ENCODE results near the gene GALNT9. TPM values are rescaled to one million over a fixed set of nuclear protein-coding genes. Genes with fewer than 3 reads are reported as not detected.

The GALNT9 gene
- total RNA-seq, 4 donors from 2014 or later = 0.17 to 0.58 (median 0.46) TPM

GRCh38 chr12:132354211-132354981, 25.0 kb upstream of the GALNT9 start:
- intact Hi-C loops (cut with DNase I) = no loop called here
- H3K36me3 ChIP-seq = no peaks in the 10 kb centered on the region
- TF ChIP-seq EP300 (IDR thresholded peaks at IDR 0.05) (no peak), POLR2AphosphoS5 (IDR thresholded peaks at IDR 0.05) (no peak), CTCF (IDR thresholded peaks at IDR 0.05) (no peak), POLR2A (IDR thresholded peaks at IDR 0.05; ENCODE audit: low read depth) (no peak)
- H3K4me1 ChIP-seq = peaks cover 0 to 4% (median 0%) of the 10 kb centered on the region in 4 donors
- no peak overlapping the region for H3K4me3 ChIP-seq
- no peak for DNase-seq (ENCODE audit: extremely low spot score)
- H3K9me3 ChIP-seq = no peaks in the 10 kb centered on the region
- WGBS = 68% methylated on average over 36 of the region's 43 CpGs
- H3K27ac ChIP-seq (replicated peaks in 1 of 4) = no peak overlapping the region
- peaks cover 0 to 77% (median 6%) of the 10 kb centered on the region in 4 donors for H3K27me3 ChIP-seq

GRCh38 chr12:132353811-132354210, 24.4 kb upstream of the GALNT9 start:
- no peak overlapping the region for H3K27ac ChIP-seq (replicated peaks in 1 of 4)
- no peak for DNase-seq (ENCODE audit: extremely low spot score)
- H3K9me3 ChIP-seq = no peaks in the 10 kb centered on the region
- WGBS = 86% methylated on average over 12 of the region's 15 CpGs
- peaks cover 0 to 4% (median 0%) of the 10 kb centered on the region in 4 donors for H3K4me1 ChIP-seq
- intact Hi-C loops (cut with DNase I) = no loop called here
- TF ChIP-seq POLR2AphosphoS5 (IDR thresholded peaks at IDR 0.05) = no peak
- TF ChIP-seq EP300 (IDR thresholded peaks at IDR 0.05) = no peak
- TF ChIP-seq POLR2A (IDR thresholded peaks at IDR 0.05; ENCODE audit: low read depth) = no peak
- TF ChIP-seq CTCF (IDR thresholded peaks at IDR 0.05) = no peak
- H3K27me3 ChIP-seq = peaks cover 0 to 81% (median 6%) of the 10 kb centered on the region in 4 donors
- H3K36me3 ChIP-seq = no peaks in the 10 kb centered on the region
- no peak overlapping the region for H3K4me3 ChIP-seq

GRCh38 chr12:132352896-132353800, 23.8 kb upstream of the GALNT9 start:
- H3K4me3 ChIP-seq = no peak overlapping the region
- no peak overlapping the region for H3K27ac ChIP-seq (replicated peaks in 1 of 4)
- intact Hi-C loops (cut with DNase I) = no loop called here
- 67% methylated on average over 35 of the region's 42 CpGs for WGBS
- H3K4me1 ChIP-seq = peaks cover 0 to 4% (median 0%) of the 10 kb centered on the region in 4 donors
- peaks cover 0 to 86% (median 6%) of the 10 kb centered on the region in 4 donors for H3K27me3 ChIP-seq
- no peak for DNase-seq (ENCODE audit: extremely low spot score)
- TF ChIP-seq EP300 (IDR thresholded peaks at IDR 0.05) (no peak), POLR2A (IDR thresholded peaks at IDR 0.05; ENCODE audit: low read depth) (no peak), CTCF (IDR thresholded peaks at IDR 0.05) (no peak), POLR2AphosphoS5 (IDR thresholded peaks at IDR 0.05) (no peak)
- H3K9me3 ChIP-seq = no peaks in the 10 kb centered on the region
- no peaks in the 10 kb centered on the region for H3K36me3 ChIP-seq

- Histone ChIP-seq H3K9me3 (no peaks in the 10 kb centered on the region), H3K36me3 (no peaks in the 10 kb centered on the region), H3K27me3 (peaks cover 0 to 86% (median 6%) of the 10 kb centered on the region in 4 donors), H3K27ac (replicated peaks in 1 of 4) (no peak overlapping the region), H3K4me3 (no peak overlapping the region), H3K4me1 (no peaks in the 10 kb centered on the region)
- no peak for TF ChIP-seq CTCF (IDR thresholded peaks at IDR 0.05)
- TF ChIP-seq EP300 (IDR thresholded peaks at IDR 0.05) = no peak
- TF ChIP-seq POLR2AphosphoS5 (IDR thresholded peaks at IDR 0.05) = no peak
- 83% methylated on average over 24 of the region's 24 CpGs for WGBS
- intact Hi-C loops (cut with DNase I) = no loop called here
- DNase-seq (ENCODE audit: extremely low spot score) = no peak
Observed at GRCh38 chr12:132351751-132352495, 22.5 kb upstream of the GALNT9 start.
